GM12865 (cell line): ENCODE data around the gene PCDH9.

Source experiments
- DNase-seq: peaks from one replicate; pipeline ENCODE4 v3.0.0; 2010; ENCODE audit warnings: low read depth
- H3K4me3 ChIP-seq: 2 replicates; pipeline ENCODE4 v1.5.1; 2011; ENCODE audit warnings: mild to moderate bottlenecking, low read depth, low read length, control low read depth
- CTCF ChIP-seq: IDR thresholded peaks from 2 replicates; pipeline ENCODE4 v1.5.1; 2011; ENCODE audit warnings: low read length, control low read depth, low read depth, inconsistent platforms; ENCODE audit not compliant: insufficient read depth; ENCODE audit errors: missing control alignments

Gene PCDH9

GRCh38 chr13:66462187-66462586 lies 767.9 kb downstream of the PCDH9 start:
- TF ChIP-seq CTCF: no peak
- DNase-seq: no peak
- no peak overlapping the region for H3K4me3 ChIP-seq

- no peak overlapping the region for H3K4me3 ChIP-seq
- DNase-seq: no peak
- TF ChIP-seq CTCF: no peak
These were observed 769.1 kb downstream of the PCDH9 start for GRCh38 chr13:66461021-66461420.

- H3K4me3 ChIP-seq: no peak overlapping the region
- no peak for DNase-seq
- TF ChIP-seq CTCF: no peak
These were observed 770.5 kb downstream of the PCDH9 start for GRCh38 chr13:66459634-66460033.

GRCh38 chr13:66459143-66459542 lies 771.0 kb downstream of the PCDH9 start:
- no peak for DNase-seq
- H3K4me3 ChIP-seq: no peak overlapping the region
- TF ChIP-seq CTCF: no peak

GRCh38 chr13:66446413-66446812 lies 783.7 kb downstream of the PCDH9 start:
- no peak for DNase-seq
- TF ChIP-seq CTCF: no peak
- H3K4me3 ChIP-seq: no peak overlapping the region

- no peak for DNase-seq
- TF ChIP-seq CTCF: no peak
- H3K4me3 ChIP-seq: no peak overlapping the region
These were observed 786.2 kb downstream of the PCDH9 start for GRCh38 chr13:66443926-66444325.

GRCh38 chr13:66440938-66441337 lies 789.2 kb downstream of the PCDH9 start:
- no peak overlapping the region for H3K4me3 ChIP-seq
- no peak for TF ChIP-seq CTCF
- DNase-seq: no peak
